Loucy (cell line): ENCODE measurements around the gene RNFT2.

Experiments used
- CTCF ChIP-seq: fragments of 200-600 bp; sonication (generic); conservative IDR thresholded peaks from 2 replicates; pipeline ENCODE4 v1.5.1; 2014; ENCODE audit warnings: mild to moderate bottlenecking, antibody characterized with exemption, low read length
- EZH2phosphoT487 ChIP-seq: fragments of 200-600 bp; IDR thresholded peaks from 2 replicates; pipeline ENCODE4 v1.6.1; 2018; ENCODE audit warnings: antibody characterized with exemption, mild to moderate bottlenecking, moderate library complexity, borderline replicate concordance

GRCh38 chr12:116790066-116790465, 52.0 kb downstream of the RNFT2 start:
- no peak for TF ChIP-seq CTCF
- TF ChIP-seq EZH2phosphoT487: no peak
